HG03575 (cell line): ENCODE measurements around the gene HOXB8.

ENCODE experiments used
- ATAC-seq: cut with Tn5 transposase; IDR thresholded peaks from one replicate; pipeline ENCODE4 v1.9.1; 2021; ENCODE audit not compliant: unreplicated experiment, insufficient number of reproducible peaks, low FRiP score; ENCODE audit errors: extremely low read depth

The HOXB8 gene

GRCh38 chr17:48563385-48563838 lies 51.7 kb downstream of the HOXB8 start:
- ATAC-seq: no peak

- ATAC-seq: no peak
Observed at GRCh38 chr17:48562934-48563333, 52.2 kb downstream of the HOXB8 start.
